Bronchial epithelial cell (primary cell): Measurements from ENCODE around the gene CD7. TPM values are rescaled to one million over a fixed set of nuclear protein-coding genes. Genes with fewer than 3 reads are reported as not detected.

Source experiments
- DNase-seq: peaks from one replicate; pipeline ENCODE4 v3.0.0-alpha.2; 2010; ENCODE audit warnings: low read depth
- FAIRE-seq: peaks from 2 replicates; lab custom pipeline; 2011; peaks lifted over from hg19 to GRCh38; lab: Jason Lieb, UNC
- H3K27me3 ChIP-seq: 2 replicates; pipeline ENCODE4 v1.5.1; 2011; ENCODE audit warnings: low read length; ENCODE audit not compliant: control insufficient read depth, insufficient read depth
- H3K36me3 ChIP-seq: 2 replicates; pipeline ENCODE4 v1.5.1; 2011; ENCODE audit warnings: low read length; ENCODE audit not compliant: control insufficient read depth, insufficient read depth
- H3K4me3 ChIP-seq: 2 replicates; pipeline ENCODE4 v1.5.1; 2011; ENCODE audit warnings: mild to moderate bottlenecking, low read depth, low read length, control low read depth
- total RNA-seq: library from RNA; depleted of rRNA; stranded (reverse); fragments of >200 nt; gene quantifications from 2 replicates; pipeline ENCODE4 v1.2.1, GENCODE V29; 2014
- TF ChIP-seq, protein P1 (sequence below): IDR thresholded peaks from 2 replicates; pipeline ENCODE4 v1.5.1; 2011; ENCODE audit warnings: mild to moderate bottlenecking, moderate library complexity, low read length, control low read depth, inconsistent platforms; ENCODE audit not compliant: insufficient read depth, severe bottlenecking

CD7 gene
- total RNA-seq, 1 donor from 2014 or later, result not detected

DNA sequence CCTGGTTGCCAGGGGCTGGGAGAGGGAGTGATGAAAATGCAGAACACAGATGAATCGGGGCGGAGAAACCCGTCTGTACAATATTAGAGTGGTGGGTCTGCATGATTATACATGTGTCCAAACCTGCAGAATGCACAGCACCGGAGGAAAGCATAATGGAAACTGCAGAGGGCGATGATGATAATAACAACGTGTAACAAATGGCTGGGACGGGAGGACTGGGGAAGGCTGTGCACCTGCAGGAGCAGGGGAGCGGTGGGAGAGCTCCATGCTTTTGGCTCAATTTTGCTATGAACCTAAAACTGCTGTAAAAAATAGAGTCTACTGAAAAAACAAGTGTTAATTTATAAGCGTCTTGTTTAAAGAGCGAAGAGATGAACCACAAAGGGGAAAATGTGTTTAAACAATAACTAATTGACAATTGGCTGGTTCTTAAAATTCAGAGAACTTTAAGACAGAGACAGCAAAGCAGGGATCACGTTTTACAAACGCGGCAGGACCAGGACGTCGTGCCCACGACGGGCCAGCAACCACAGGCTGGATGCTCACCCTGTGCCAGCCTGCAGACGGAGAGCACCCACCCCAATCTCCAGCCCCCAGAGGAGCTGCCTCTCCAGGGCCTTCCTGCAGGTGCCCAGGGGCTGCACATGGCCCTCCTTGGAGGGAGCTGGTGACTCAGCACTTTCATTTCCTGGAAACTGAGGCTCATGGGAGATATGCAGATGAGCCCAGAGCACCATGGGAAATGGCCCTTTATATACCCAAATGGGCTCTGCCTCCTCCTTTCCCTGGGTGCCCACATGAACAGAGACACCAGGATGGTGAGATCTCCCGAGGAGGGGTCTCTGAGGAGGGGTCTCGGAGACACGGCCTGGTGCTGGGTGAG is 41.3 kb upstream of the CD7 start, which contains the start of gene TEX19:
Gene TEX19, plus strand, starts transcription at position 783 of the 886 bp plus-strand sequence. CDS start 2,904 bp downstream, outside the sequence.
- DNase-seq (no peak), FAIRE-seq (no peak)
- peaks cover 10% of the 10 kb centered on the region for H3K27me3 ChIP-seq
- no peak within 1 kb of the TSS for H3K4me3 ChIP-seq
- H3K36me3 ChIP-seq, result no peaks in the 10 kb centered on the region
- TF ChIP-seq, protein P1, sequence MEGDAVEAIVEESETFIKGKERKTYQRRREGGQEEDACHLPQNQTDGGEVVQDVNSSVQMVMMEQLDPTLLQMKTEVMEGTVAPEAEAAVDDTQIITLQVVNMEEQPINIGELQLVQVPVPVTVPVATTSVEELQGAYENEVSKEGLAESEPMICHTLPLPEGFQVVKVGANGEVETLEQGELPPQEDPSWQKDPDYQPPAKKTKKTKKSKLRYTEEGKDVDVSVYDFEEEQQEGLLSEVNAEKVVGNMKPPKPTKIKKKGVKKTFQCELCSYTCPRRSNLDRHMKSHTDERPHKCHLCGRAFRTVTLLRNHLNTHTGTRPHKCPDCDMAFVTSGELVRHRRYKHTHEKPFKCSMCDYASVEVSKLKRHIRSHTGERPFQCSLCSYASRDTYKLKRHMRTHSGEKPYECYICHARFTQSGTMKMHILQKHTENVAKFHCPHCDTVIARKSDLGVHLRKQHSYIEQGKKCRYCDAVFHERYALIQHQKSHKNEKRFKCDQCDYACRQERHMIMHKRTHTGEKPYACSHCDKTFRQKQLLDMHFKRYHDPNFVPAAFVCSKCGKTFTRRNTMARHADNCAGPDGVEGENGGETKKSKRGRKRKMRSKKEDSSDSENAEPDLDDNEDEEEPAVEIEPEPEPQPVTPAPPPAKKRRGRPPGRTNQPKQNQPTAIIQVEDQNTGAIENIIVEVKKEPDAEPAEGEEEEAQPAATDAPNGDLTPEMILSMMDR, result no peak

DNA sequence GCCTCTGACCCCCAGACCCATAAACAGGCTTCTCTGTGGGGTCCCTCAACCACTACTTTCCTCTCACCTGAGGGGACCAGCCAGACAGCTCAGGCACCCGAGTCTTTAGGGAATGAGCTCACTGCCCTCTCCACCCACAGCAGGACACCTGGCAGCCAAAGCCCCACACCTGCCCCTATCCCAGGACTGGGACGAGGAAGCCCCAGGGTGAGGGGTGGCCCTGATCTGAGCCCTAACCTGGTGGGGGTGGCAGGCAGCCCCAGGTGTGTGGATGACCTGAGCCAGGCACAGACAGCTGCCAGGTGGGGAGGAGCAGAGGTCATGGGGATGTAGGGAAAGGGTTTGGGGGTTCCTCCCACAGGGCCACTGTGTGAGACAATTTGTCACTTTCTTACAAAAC is 40.0 kb upstream of the CD7 start:
- no peak overlapping the region for H3K4me3 ChIP-seq
- DNase-seq (no peak), FAIRE-seq (no peak)
- peaks cover 12% of the 10 kb centered on the region for H3K27me3 ChIP-seq
- TF ChIP-seq, protein P1, result no peak
- H3K36me3 ChIP-seq, result no peaks in the 10 kb centered on the region

DNA sequence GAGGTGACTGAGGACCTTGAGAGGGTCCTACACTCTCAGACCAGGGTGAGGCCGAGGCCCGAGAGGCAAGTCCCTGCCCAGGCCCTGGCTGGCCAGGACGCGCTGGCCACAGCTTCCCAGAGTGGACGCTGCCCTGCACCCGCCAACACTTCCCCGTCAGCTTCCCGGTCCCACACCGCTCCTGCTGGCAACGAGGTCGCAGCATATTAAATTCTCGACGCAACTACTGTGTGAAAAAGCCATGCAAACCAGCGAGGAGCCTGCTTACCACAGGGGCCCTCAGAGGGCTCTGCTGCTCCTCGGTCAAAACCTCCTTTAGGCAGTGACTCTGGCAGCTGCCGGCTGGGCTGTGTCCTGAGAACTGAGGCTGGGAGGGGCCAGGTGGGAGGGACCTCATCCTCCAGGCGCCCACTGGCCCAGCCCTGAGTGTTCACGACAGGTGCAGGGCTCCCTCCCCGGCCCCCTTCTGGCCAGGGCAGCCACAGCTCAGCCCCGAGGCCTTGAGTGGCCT is 39.5 kb upstream of the CD7 start:
- H3K36me3 ChIP-seq, result no peaks in the 10 kb centered on the region
- FAIRE-seq (no peak), DNase-seq (no peak)
- no peak overlapping the region for H3K4me3 ChIP-seq
- peaks cover 12% of the 10 kb centered on the region for H3K27me3 ChIP-seq
- TF ChIP-seq, protein P1, result no peak

DNA sequence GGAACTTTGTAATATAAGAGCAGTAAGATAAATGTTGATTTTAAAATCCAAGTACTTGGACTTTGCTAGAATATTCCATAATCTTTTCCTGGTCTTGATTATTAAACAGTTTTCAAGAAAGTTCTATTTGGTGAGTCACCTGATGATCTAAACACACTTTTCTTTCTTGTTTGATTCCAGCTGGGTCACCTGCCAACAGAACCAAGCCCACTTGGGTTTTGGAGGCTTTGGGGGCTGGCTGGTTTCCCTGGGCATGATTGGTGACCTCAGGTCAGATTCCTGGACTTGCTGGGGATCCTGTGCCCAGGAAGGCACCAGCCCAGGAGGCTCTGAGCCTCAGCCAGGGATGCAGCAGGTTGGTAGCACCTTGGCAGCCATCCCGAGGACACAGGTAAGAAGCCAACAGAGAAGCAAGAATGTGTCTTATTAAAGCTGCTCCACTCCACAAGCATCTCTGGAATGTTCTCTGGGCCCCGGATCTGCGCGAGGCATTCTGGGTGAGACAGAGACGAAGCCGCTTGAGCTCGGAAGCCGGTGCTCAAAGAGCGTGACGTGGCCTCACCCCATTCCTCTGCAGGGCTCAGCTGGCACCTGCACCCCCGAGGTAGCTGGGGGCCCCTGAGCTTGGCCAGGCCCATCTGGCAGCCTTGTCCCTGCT is 38.5 kb upstream of the CD7 start:
- DNase-seq, result peak; percentile 65
- no peak for FAIRE-seq
- H3K27me3 ChIP-seq, result peaks cover 9% of the 10 kb centered on the region
- TF ChIP-seq, protein P1, result no peak
- H3K4me3 ChIP-seq, result no peak overlapping the region
- no peaks in the 10 kb centered on the region for H3K36me3 ChIP-seq

DNA sequence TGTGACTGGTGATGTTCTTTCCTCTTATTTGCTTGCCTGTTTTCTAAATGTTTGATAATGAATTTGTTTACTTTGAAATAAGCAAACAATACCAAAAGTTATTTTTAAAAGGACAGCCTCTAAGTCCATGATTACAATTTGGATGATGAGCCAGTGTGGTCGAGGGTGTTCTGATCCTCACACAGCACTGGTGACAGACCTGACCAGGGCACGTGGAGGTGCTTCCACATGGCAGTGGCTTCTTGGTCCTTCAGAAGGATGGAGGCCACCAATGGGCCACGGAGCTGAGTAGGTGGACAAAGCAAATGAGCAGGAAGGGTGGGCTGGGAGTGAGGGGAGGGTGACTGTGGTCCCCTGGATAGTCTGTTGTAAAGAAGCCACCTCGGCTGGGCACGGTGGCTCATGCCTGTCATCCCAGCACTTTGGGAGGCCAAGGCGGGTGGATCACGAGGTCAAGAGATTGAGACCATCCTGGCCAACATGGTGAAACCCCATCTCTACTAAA is 37.4 kb upstream of the CD7 start:
- DNase-seq (no peak), FAIRE-seq (no peak)
- Histone ChIP-seq H3K4me3 (no peak overlapping the region), H3K36me3 (no peaks in the 10 kb centered on the region), H3K27me3 (peaks cover 9% of the 10 kb centered on the region)
- TF ChIP-seq, protein P1, result no peak
